ENCODE results near the gene IL1RAP.

DNA sequence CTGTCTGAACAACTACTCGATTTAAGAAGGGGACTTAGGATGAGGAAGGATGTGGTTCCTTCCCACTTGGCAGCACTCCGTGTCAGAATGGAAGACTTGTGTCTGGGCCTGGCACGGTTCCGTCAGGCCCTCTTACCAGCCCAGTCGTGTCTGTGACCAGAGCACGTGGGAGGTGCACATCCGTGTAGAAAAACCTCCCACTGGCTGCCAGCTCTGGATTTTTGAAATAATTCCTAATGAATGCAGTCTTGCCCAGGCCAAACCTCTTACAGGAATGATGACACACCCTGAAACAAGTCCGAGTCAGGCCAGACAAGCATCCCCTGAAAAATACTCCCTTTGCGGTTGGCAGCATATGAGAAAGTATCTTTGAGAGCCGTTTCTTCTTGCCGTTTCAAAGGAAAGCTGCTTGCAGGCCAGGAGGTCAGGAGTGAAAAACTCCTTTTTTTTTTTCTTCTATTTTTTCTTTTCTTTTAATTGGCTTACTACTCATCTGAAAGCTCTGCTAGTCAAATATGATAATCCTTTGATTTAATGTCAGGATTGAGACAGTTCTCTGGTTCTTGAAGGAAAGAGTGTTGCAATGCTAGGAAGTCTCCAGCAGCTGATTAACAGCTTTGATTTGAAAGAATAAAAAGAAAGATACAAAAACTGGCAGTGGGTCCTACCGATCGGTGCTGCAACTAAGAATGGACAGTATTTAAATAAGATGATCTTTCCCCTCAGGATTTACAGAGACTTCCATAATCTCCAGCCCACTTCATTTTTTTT is 19.8 kb downstream of the IL1RAP start:
- TF ChIP-seq, protein P1, sequence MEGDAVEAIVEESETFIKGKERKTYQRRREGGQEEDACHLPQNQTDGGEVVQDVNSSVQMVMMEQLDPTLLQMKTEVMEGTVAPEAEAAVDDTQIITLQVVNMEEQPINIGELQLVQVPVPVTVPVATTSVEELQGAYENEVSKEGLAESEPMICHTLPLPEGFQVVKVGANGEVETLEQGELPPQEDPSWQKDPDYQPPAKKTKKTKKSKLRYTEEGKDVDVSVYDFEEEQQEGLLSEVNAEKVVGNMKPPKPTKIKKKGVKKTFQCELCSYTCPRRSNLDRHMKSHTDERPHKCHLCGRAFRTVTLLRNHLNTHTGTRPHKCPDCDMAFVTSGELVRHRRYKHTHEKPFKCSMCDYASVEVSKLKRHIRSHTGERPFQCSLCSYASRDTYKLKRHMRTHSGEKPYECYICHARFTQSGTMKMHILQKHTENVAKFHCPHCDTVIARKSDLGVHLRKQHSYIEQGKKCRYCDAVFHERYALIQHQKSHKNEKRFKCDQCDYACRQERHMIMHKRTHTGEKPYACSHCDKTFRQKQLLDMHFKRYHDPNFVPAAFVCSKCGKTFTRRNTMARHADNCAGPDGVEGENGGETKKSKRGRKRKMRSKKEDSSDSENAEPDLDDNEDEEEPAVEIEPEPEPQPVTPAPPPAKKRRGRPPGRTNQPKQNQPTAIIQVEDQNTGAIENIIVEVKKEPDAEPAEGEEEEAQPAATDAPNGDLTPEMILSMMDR (IDR thresholded peaks at IDR 0.05) = no peak
- peak; percentile 11 to 74 for TF ChIP-seq POLR2AphosphoS5 (IDR thresholded peaks at IDR 0.05; ENCODE audit: insufficient read depth in 1 of 2, low read depth in 1 of 2)

Data from vagina (tissue), 2 donors.